Astrocyte (in vitro differentiated cells and primary cell): ENCODE data around the gene MYB.

Experiments
- CTCF ChIP-seq: IDR thresholded peaks from 2 replicates; pipeline ENCODE4 v1.5.1; 2011; ENCODE audit warnings: low read depth, mild to moderate bottlenecking, inconsistent platforms, low read length, moderate library complexity; ENCODE audit not compliant: insufficient read depth
- EZH2 ChIP-seq: IDR thresholded peaks from 2 replicates; pipeline ENCODE4 v1.6.1; 2012; ENCODE audit warnings: mild to moderate bottlenecking, low read length, inconsistent platforms; ENCODE audit not compliant: insufficient read depth

- TF ChIP-seq EZH2 (no peak), CTCF (peak; percentile 60)
These were observed 18.2 kb upstream of the MYB start for GRCh38 chr6:135162678-135163439.
